Esophagus mucosa (tissue), 1 donor: ENCODE data around the gene HPSE2. TPM values are rescaled to one million over a fixed set of nuclear protein-coding genes. Genes with fewer than 3 reads are reported as not detected.

Experiments used
- ATAC-seq: fragments of 200-7000 bp; cut with Tn5 transposase; one replicate; pipeline ENCODE4 v1.9.1; 2020
- total RNA-seq: library from RNA; stranded (reverse); gene quantifications from one replicate; pipeline ENCODE4 v1.2.4, GENCODE V29; 2023
- donor health status: DM: yes; HTN: yes; CAD: no.

Gene HPSE2
- total RNA-seq, 1 donor from 2014 or later: 0.20 TPM

- no peak for ATAC-seq
Observed at GRCh38 chr10:98485959-98486358, 749.7 kb downstream of the HPSE2 start.

GRCh38 chr10:98483658-98484057 is 752.0 kb downstream of the HPSE2 start:
- ATAC-seq: no peak

- no peak for ATAC-seq
Observed at GRCh38 chr10:98482096-98482495, 753.6 kb downstream of the HPSE2 start.

GRCh38 chr10:98481404-98481945 is 754.2 kb downstream of the HPSE2 start:
- no peak for ATAC-seq

GRCh38 chr10:98478430-98479222 is 757.0 kb downstream of the HPSE2 start:
- ATAC-seq: no peak

- no peak for ATAC-seq
Observed at GRCh38 chr10:98477861-98478260, 757.8 kb downstream of the HPSE2 start.

GRCh38 chr10:98474628-98475027 is 761.0 kb downstream of the HPSE2 start:
- ATAC-seq: no peak

GRCh38 chr10:98472196-98472595 is 763.5 kb downstream of the HPSE2 start:
- no peak for ATAC-seq

- no peak for ATAC-seq
Observed at GRCh38 chr10:98470850-98471249, 764.8 kb downstream of the HPSE2 start.

- no peak for ATAC-seq
Observed at GRCh38 chr10:98469001-98469931, 766.4 kb downstream of the HPSE2 start.

- peak; percentile 97 for ATAC-seq
Observed at GRCh38 chr10:98467506-98468318, 767.9 kb downstream of the HPSE2 start.

GRCh38 chr10:98466861-98467505 is 768.7 kb downstream of the HPSE2 start:
- ATAC-seq: no peak

- ATAC-seq: no peak
Observed at GRCh38 chr10:98465866-98466265, 769.8 kb downstream of the HPSE2 start.

GRCh38 chr10:98463976-98464754 is 771.5 kb downstream of the HPSE2 start:
- ATAC-seq: no peak

GRCh38 chr10:98463016-98463415 is 772.6 kb downstream of the HPSE2 start:
- ATAC-seq: no peak

GRCh38 chr10:98461500-98461842 is 774.2 kb downstream of the HPSE2 start:
- no peak for ATAC-seq

GRCh38 chr10:98460837-98461499 is 774.7 kb downstream of the HPSE2 start:
- peak; percentile 86 for ATAC-seq

GRCh38 chr10:98458809-98459784 is 776.6 kb downstream of the HPSE2 start:
- ATAC-seq: no peak

- no peak for ATAC-seq
Observed at GRCh38 chr10:98457721-98458120, 777.9 kb downstream of the HPSE2 start.
